ENCODE measurements around the gene CCBE1. TPM values are rescaled to one million over a fixed set of nuclear protein-coding genes. Genes with fewer than 3 reads are reported as not detected.
"Not testable (repeated sequence)": the region's sequence is repeated elsewhere in the genome, so short reads cannot be mapped to it uniquely, and the experiment has no call there.

Gene CCBE1
- total and polyA plus RNA-seq, 5 experiments from 2014 or later, result 0.36 TPM; not detected in 4

DNA sequence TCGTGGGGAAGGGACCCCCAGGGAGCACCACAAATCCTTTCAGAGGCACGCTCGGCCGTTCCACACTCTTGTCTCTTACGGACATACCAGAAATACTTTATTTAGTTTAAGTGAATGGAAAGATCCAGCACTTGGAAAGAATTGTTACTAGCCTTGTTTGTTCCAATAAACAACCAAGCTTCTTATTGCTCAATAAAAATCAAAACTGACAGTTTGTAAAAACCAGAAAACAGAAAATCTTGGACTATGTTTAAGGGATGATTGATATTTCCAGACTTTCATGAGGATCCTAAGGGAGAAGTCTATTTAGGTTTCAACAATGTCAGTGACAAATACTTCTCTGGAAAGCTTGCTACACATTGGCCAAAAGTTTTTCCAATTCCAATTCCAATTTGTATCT, 31.6 kb upstream of the CCBE1 start:
- H3K9me3 Mint-ChIP-seq, result peaks cover 0 to 4% (median 0%) of the 10 kb centered on the region in 9 donors
- H3K4me1 Mint-ChIP-seq, result no peaks in the 10 kb centered on the region
- H3K27me3 Mint-ChIP-seq, result peaks cover 0 to 5% (median 2%) of the 10 kb centered on the region in 5 donors
- POLR2A ChIA-PET, result no interaction called here
- no peak for ATAC-seq
- no peak for DNase-seq
- H3K4me3 Mint-ChIP-seq, result no peak overlapping the region
- H3K36me3 Mint-ChIP-seq, result no peaks in the 10 kb centered on the region
- H3K27ac Mint-ChIP-seq, result no peak overlapping the region

DNA sequence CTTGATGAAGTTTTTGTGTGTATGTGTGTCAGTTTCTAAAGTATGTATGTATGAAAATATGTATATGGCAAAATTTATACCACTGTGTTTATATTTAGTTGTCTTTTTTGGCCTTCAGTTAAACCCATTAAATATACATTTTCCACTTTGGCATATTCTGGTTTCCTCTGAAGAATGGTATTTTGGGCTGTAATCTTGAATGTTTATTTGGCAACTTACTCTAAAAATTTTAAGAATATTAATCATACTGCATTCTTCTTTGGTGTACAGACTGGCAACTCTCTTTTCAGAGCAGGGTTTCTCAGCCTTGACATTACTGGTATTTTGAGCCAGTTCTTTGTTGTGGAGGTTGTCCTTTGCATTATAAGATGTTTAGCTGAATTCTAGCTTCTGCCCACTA, 27.9 kb upstream of the CCBE1 start:
- H3K9me3 Mint-ChIP-seq, result peaks cover 0 to 4% (median 2%) of the 10 kb centered on the region in 9 donors
- H3K4me1 Mint-ChIP-seq, result no peaks in the 10 kb centered on the region

DNA sequence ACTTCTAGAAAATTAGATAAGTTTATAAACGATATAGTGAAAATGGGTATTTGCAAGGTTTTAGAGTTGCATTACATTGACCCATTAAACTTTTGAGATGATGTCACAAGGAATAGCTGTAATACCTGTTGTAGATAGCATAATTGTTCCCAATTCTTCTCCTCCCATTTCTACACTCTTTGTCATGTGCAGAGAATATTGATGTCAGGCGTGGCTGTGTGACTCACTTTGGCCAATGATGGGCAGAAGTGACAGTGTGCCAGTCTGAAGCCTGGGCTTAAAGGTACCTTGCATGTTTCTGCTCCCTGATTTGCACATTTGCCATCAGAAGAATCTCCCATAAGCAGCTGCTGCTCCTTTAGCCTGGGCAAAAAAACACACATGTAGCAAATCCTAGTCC, 26.9 kb upstream of the CCBE1 start:
- POLR2A ChIA-PET, result no interaction called here
- no peak overlapping the region for H3K4me3 Mint-ChIP-seq
- peaks cover 0 to 4% (median 2%) of the 10 kb centered on the region in 9 donors for H3K9me3 Mint-ChIP-seq
- H3K27me3 Mint-ChIP-seq, result peaks cover 0 to 17% (median 7%) of the 10 kb centered on the region in 5 donors
- DNase-seq (no peak), ATAC-seq (no peak)
- H3K27ac Mint-ChIP-seq, result no peak overlapping the region
- no peaks in the 10 kb centered on the region for H3K36me3 Mint-ChIP-seq
- H3K4me1 Mint-ChIP-seq, result no peaks in the 10 kb centered on the region

More for the DNA sequence above, 27.9 kb upstream of the CCBE1 start:
- POLR2A ChIA-PET, result no interaction called here
- DNase-seq, result no peak
- ATAC-seq, result no peak
- no peak overlapping the region for H3K4me3 Mint-ChIP-seq
- no peaks in the 10 kb centered on the region for H3K36me3 Mint-ChIP-seq
- no peak overlapping the region for H3K27ac Mint-ChIP-seq
- H3K27me3 Mint-ChIP-seq, result peaks cover 0 to 8% (median 4%) of the 10 kb centered on the region in 5 donors

DNA sequence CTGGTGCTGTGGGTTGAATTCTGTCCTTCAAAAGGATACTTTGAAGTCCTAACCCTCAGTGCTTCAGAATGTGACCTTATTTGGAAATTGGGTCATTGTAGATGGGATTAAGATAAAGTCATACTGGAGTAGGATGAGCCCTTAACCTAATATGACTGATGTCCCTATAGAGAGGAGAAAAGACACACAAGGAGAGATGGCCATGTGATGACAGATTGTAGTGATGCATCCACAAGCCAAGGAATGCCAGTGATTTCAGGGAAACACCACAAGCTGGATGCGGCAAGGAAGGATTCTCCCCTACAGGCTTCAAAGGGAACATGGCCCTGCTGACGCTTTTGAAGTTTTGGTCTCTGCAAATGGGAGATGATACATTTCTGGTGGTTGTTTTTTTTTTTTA, 24.7 kb upstream of the CCBE1 start:
- H3K36me3 Mint-ChIP-seq, result no peaks in the 10 kb centered on the region
- POLR2A ChIA-PET, result no interaction called here
- peaks cover 2 to 18% (median 7%) of the 10 kb centered on the region in 5 donors for H3K27me3 Mint-ChIP-seq
- no peak overlapping the region for H3K27ac Mint-ChIP-seq
- no peaks in the 10 kb centered on the region for H3K4me1 Mint-ChIP-seq
- H3K4me3 Mint-ChIP-seq, result no peak overlapping the region
- peaks cover 0 to 4% (median 0%) of the 10 kb centered on the region in 9 donors for H3K9me3 Mint-ChIP-seq
- no peak for ATAC-seq
- no peak for DNase-seq

DNA sequence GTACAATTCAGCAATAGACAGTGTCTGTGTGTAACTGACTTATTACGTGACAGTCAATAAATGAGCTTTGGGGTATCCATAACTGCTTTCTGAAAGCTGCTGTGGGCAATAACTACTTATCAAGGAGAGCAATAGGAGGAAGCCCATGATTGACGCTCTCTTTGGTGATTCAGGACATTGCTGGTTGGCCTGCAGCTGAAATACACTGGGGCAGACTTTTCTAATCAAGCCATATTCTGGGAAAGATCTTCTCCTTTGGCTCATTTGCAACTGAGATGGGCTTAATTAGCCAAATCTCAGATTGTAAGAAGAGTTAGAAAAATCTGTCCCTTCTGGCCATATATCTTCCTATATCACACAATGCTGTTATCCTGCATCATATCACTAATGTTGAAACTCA, 24.0 kb upstream of the CCBE1 start:
- H3K27ac Mint-ChIP-seq, result no peak overlapping the region
- no peak for DNase-seq
- ATAC-seq, result no peak
- H3K9me3 Mint-ChIP-seq, result peaks cover 0 to 4% (median 0%) of the 10 kb centered on the region in 9 donors
- H3K36me3 Mint-ChIP-seq, result no peaks in the 10 kb centered on the region
- peaks cover 2 to 21% (median 7%) of the 10 kb centered on the region in 5 donors for H3K27me3 Mint-ChIP-seq
- POLR2A ChIA-PET, result no interaction called here
- H3K4me3 Mint-ChIP-seq, result no peak overlapping the region
- no peaks in the 10 kb centered on the region for H3K4me1 Mint-ChIP-seq

DNA sequence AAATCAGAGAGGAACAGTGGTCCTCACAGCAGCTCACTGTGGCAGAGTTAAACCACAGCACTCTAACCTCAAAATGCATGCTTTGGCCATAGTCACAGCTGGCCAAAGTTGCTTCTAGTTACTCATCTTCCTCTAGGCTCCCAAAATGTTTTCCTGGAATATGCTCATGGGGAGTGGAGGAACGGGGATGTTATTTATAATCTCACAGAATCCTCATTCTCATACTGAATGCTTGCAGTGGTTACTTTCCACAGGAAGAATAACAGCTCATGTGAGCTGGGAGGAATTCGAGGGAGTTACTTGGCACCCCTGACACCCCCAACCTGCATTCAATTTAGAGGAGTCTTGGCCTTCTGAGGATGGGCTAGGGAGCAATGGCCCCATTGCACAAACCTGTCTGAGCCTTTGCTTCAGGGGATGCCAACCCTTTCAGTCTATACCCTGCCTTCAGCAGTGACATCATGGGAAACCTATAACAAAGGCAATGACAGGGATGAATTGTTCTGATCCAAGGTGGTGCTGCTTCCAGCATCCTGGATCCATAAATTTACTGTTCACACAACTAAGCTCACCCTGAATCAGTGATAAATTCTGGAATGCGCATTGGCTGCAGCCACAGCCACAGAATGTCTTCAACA, 22.4 kb upstream of the CCBE1 start:
- Mint-ChIP-seq H3K4me3 (no peak overlapping the region), H3K9me3 (peaks cover 0 to 4% (median 0%) of the 10 kb centered on the region in 9 donors), H3K27me3 (peaks cover 2 to 27% (median 7%) of the 10 kb centered on the region in 5 donors), H3K36me3 (no peaks in the 10 kb centered on the region), H3K4me1 (no peaks in the 10 kb centered on the region), H3K27ac (no peak overlapping the region)
- DNase-seq (no peak), ATAC-seq (no peak)
- POLR2A ChIA-PET, result no interaction called here

DNA sequence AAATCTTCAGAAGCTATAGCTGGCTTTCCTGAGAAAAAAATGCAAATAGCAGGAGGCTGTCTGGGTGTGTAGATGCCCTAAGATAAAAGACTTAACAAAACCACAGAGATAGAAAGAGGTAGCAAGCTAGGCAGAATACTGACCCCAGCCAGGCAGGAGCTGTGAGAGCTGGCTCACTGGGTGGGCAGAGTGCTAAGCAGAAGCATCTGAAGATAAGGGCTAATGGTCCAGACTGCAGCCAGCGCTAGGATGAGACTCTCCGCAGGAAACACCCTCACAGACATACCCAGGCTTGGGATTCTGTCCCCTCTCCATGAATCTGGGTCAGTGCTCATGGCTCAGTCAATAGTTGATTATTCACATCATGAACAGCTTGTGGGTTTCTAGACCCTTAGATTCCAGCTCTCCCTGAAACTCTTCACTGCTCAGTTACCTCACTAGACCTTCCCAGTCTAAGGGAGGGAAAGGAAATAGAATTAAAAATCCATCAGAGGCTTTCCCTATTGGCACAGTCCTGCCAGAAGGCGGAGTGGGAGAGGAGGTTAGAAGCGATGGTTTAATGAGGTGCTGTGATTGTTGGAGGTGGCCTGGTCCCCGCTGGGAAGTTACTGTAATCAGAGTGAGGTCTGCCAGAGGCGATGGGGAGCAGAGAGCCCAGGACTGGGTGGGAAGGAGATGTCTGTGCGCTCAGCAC, 21.4 kb upstream of the CCBE1 start:
- H3K4me1 Mint-ChIP-seq, result no peaks in the 10 kb centered on the region
- ATAC-seq, result no peak
- peaks cover 0 to 4% (median 0%) of the 10 kb centered on the region in 9 donors for H3K9me3 Mint-ChIP-seq
- no peak for DNase-seq
- no peak overlapping the region for H3K4me3 Mint-ChIP-seq
- POLR2A ChIA-PET, result no interaction called here
- no peak overlapping the region for H3K27ac Mint-ChIP-seq
- peaks cover 2 to 27% (median 9%) of the 10 kb centered on the region in 5 donors for H3K27me3 Mint-ChIP-seq
- no peaks in the 10 kb centered on the region for H3K36me3 Mint-ChIP-seq

DNA sequence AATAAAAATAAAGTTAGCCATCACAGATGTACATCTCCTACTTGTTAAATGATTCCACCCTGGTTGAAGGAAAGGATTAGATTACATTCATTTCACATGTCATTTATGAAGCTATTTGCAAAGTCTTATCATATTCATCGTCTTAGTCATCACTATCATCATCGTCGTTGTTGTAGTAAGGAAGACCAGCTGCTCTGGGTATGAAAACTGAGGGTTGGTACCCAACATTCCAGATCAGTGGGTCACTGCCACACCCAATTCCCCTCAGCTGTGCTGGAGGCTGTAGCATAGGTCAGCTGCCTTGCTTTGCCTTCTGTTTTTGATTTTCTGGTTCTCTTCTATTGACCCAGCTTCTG, 20.9 kb upstream of the CCBE1 start:
- DNase-seq (no peak), ATAC-seq (no peak)
- no peak overlapping the region for H3K4me3 Mint-ChIP-seq
- H3K27ac Mint-ChIP-seq, result no peak overlapping the region
- no peaks in the 10 kb centered on the region for H3K36me3 Mint-ChIP-seq
- H3K4me1 Mint-ChIP-seq, result no peaks in the 10 kb centered on the region
- peaks cover 2 to 27% (median 9%) of the 10 kb centered on the region in 5 donors for H3K27me3 Mint-ChIP-seq
- POLR2A ChIA-PET, result no interaction called here
- peaks cover 0 to 6% (median 0%) of the 10 kb centered on the region in 9 donors for H3K9me3 Mint-ChIP-seq

DNA sequence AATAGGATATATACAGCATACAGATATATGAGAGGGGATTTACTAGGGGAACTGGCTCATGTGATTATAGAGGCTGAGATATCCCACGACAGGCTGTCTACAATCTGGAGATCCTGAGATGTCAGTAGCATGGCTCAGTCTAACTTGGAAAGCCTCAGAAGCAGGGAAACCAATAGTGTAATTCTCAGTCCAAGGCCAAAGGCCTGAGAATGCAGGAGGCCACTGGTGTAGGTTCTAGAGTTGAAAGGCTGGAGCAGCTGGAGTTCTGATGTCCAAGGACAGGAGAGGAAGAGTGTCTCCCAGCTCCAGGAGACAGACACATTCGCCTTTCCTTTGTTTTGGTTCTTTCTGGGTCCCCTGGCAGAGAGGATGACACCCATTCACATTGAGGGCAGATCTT, 20.1 kb upstream of the CCBE1 start:
- Mint-ChIP-seq H3K9me3 (peaks cover 0 to 8% (median 0%) of the 10 kb centered on the region in 9 donors), H3K36me3 (no peaks in the 10 kb centered on the region), H3K27me3 (peaks cover 2 to 27% (median 9%) of the 10 kb centered on the region in 5 donors), H3K27ac (no peak overlapping the region), H3K4me1 (no peaks in the 10 kb centered on the region), H3K4me3 (no peak overlapping the region)
- no peak for DNase-seq
- no peak for ATAC-seq
- POLR2A ChIA-PET, result no interaction called here

DNA sequence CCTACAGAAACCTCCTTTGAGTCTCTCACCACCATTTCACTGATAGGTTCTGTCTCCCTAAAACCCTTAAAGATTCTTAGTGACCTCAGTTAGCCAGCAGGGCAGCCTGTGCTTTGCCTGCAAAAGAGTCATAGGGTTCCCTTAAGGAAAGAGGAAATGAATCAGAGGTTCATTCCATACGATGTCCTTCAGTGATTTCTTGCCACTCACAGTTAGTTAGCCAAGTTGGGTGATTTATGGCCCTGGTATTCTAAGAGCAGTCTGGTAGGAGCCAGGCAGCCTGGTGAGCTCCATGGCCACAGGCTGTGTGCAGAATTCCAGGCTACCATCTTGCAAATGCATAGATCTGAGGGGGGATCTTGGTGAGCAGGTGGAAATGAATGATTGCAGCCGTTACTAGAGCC, 18.7 kb upstream of the CCBE1 start:
- POLR2A ChIA-PET, result no interaction called here
- DNase-seq (no peak), ATAC-seq (no peak)
- Mint-ChIP-seq H3K4me1 (no peaks in the 10 kb centered on the region), H3K27me3 (peaks cover under 1 to 19% (median 9%) of the 10 kb centered on the region in 5 donors), H3K4me3 (no peak overlapping the region), H3K36me3 (no peaks in the 10 kb centered on the region), H3K27ac (no peak overlapping the region), H3K9me3 (peaks cover 0 to 7% (median 0%) of the 10 kb centered on the region in 9 donors)

DNA sequence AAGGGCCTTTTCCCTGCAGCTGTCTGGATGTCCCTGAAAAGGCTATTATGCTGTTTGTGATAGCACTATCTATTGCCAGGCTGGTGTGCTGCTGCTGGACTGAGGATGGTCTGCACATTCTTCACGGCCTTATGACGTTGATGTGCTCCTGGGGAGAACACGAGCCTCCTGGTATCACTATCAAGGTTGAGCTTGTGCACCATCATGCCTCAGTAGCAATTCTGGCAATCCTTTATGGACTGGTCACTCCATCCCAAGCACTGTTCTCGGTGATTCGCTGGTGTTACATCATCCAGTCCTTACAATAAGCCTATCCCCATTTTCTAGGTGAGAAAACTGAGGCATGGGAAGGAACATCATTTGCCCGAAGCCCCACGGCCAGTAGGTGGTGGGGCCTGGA, 18.2 kb upstream of the CCBE1 start:
- POLR2A ChIA-PET, result no interaction called here
- DNase-seq (no peak), ATAC-seq (no peak)
- no peaks in the 10 kb centered on the region for H3K36me3 Mint-ChIP-seq
- peaks cover 0 to 19% (median 9%) of the 10 kb centered on the region in 5 donors for H3K27me3 Mint-ChIP-seq
- H3K9me3 Mint-ChIP-seq, result peaks cover 0 to 7% (median 0%) of the 10 kb centered on the region in 9 donors
- H3K4me3 Mint-ChIP-seq, result no peak overlapping the region
- no peaks in the 10 kb centered on the region for H3K4me1 Mint-ChIP-seq
- no peak overlapping the region for H3K27ac Mint-ChIP-seq

DNA sequence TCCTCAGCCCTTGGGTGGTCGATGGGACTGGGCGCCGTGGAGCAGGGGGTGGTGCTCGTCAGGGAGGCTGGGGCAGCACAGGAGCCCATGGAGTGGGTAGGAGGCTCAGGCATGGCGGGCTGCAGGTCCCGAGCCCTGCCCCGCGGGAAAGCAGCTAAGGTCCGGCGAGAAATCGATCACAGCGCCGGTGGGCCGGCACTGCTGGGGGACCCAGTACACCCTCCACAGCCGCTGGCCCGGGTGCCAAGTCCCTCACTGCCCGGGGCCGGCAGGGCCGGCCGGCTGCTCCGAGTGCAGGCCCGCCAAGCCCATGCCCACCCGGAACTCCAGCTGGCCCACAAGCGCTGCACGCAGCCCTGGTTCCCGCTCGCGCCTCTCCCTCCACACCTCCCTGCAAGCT, 16.9 kb upstream of the CCBE1 start:
- peaks cover 3 to 21% (median 11%) of the 10 kb centered on the region in 5 donors for H3K27me3 Mint-ChIP-seq
- H3K27ac Mint-ChIP-seq, POLR2A ChIA-PET, H3K9me3 Mint-ChIP-seq, H3K4me1 Mint-ChIP-seq, ATAC-seq, H3K4me3 Mint-ChIP-seq, DNase-seq, H3K36me3 Mint-ChIP-seq: not testable (repeated sequence)

DNA sequence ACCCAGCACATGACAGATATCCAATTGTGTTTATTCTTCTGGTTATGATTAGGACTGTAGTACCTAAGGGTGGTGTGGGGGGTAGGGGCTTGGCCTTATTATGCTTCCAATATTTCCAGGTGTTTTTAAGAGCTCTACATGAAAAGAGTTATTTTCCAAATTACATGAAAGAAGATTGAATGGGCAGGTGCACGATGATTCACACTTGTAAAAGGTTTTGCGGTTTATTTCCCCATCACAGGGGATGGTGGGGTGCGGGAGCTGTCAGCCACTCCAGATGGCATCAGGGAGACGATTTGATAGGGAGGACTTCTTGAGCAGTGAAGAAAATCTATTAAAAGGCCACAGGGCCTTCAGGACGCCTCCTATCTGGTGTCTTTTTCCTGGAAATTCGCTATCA, 15.1 kb upstream of the CCBE1 start:
- H3K36me3 Mint-ChIP-seq, result no peaks in the 10 kb centered on the region
- DNase-seq (no peak), ATAC-seq (no peak)
- peaks cover 0 to 7% (median 0%) of the 10 kb centered on the region in 9 donors for H3K9me3 Mint-ChIP-seq
- POLR2A ChIA-PET, result no interaction called here
- peaks cover 1 to 23% (median 8%) of the 10 kb centered on the region in 5 donors for H3K27me3 Mint-ChIP-seq
- no peak overlapping the region for H3K4me3 Mint-ChIP-seq
- no peak overlapping the region for H3K27ac Mint-ChIP-seq
- H3K4me1 Mint-ChIP-seq, result peaks cover 0 to 2% (median 0%) of the 10 kb centered on the region in 4 donors

Measured in naive thymus-derived CD8-positive, alpha-beta T cell (primary cell).